ENCODE results near the gene CRIP3. TPM values are rescaled to one million over a fixed set of nuclear protein-coding genes. Genes with fewer than 3 reads are reported as not detected.

CRIP3 gene
- total and polyA plus RNA-seq, 2 donors (not counting 3 experiments of a cell fraction or from before 2014, with no cell fraction given), result not detected

- Histone ChIP-seq H3K4me1 (ENCODE audit: control insufficient read depth, extremely low read depth, insufficient read depth, low read length) (no peaks in the 10 kb centered on the region), H3K4me2 (ENCODE audit: insufficient read depth, low read length) (no peak overlapping the region), H3K9me3 (replicated peaks; ENCODE audit: control insufficient read depth, insufficient read depth, low read length) (no peaks in the 10 kb centered on the region), H3K4me3 (replicated peaks in 1 of 3; ENCODE audit: insufficient read depth in 1 of 3, low read depth in 1 of 3, low read length in 3 of 3) (no peak overlapping the region), H2AFZ (ENCODE audit: low read depth, low read length) (no peak overlapping the region), H4K20me1 (replicated peaks; ENCODE audit: control insufficient read depth, extremely low read depth, insufficient read depth, low read length) (no peaks in the 10 kb centered on the region), H3K36me3 (ENCODE audit: control insufficient read depth in 2 of 2, extremely low read depth in 1 of 2, insufficient read depth in 2 of 2, low read length in 2 of 2) (no peaks in the 10 kb centered on the region), H3K27me3 (ENCODE audit: control insufficient read depth in 2 of 2, insufficient read depth in 2 of 2, low read length in 2 of 2) (peaks cover 7 to 16% of the 10 kb centered on the region in 2 experiments), H3K9me1 (replicated peaks; ENCODE audit: control insufficient read depth, extremely low read depth, insufficient read depth, low read length) (no peaks in the 10 kb centered on the region), H3K79me2 (ENCODE audit: control insufficient read depth, insufficient read depth, low read length) (no peaks in the 10 kb centered on the region), H3K9ac (replicated peaks; ENCODE audit: extremely low read depth, insufficient read depth, low read length) (no peak overlapping the region), H3K27ac (ENCODE audit: insufficient read depth, low read depth, low read length) (no peak overlapping the region)
- TF ChIP-seq FOS (IDR thresholded peaks at IDR 0.05; ENCODE audit: borderline replicate concordance, insufficient read depth, low read length) (no peak), GATA2 (IDR thresholded peaks at IDR 0.05; ENCODE audit: insufficient read depth, insufficient read length, low read depth, low read length) (no peak), MYC (IDR thresholded peaks at IDR 0.05; ENCODE audit: low read depth, low read length) (no peak), JUN (IDR thresholded peaks at IDR 0.05; ENCODE audit: borderline replicate concordance, insufficient read depth, insufficient read length, low read depth) (no peak), EZH2 (IDR thresholded peaks at IDR 0.05; ENCODE audit: borderline replicate concordance, low read depth, low read length, severe bottlenecking) (no peak), CTCF (IDR thresholded peaks at IDR 0.05; ENCODE audit: extremely low read depth in 1 of 2, insufficient read depth in 1 of 2, low read depth in 1 of 2, low read length in 2 of 2) (no peak), POLR2A (IDR thresholded peaks at IDR 0.05; ENCODE audit: low read depth, low read length) (no peak), MAX (IDR thresholded peaks at IDR 0.05; ENCODE audit: insufficient read depth, insufficient read length) (no peak)
- DNase-seq (ENCODE audit: low read depth, low spot score) (no peak), FAIRE-seq (no peak)
- ChIA-PET POLR2A (no interaction called here), CTCF (interaction anchor here (1.2 to 1.4 kb wide), 4 partner anchors 9 to 59 kb away, joined by 3 to 4 read pairs (median 3); partner anchors contain the start of gene DNPH1)
- intact Hi-C loops (cut with micrococcal nuclease) (no loop called here), dilution Hi-C loops (cut with MboI; ENCODE audit: extremely low pct_ligation_motif_present, low sequenced_read_pairs) (no loop called here)
- no TSS peak for BruUV-seq (replicated peaks)
Measured at GRCh38 chr6:43287717-43288679, 20.6 kb downstream of the CRIP3 start.
